ENCODE data around the gene RNGTT.

- TF ChIP-seq CTCF (IDR thresholded peaks at IDR 0.05), result no peak
- TF ChIP-seq POLR2A (IDR thresholded peaks at IDR 0.05), result no peak
These were observed 213.6 kb downstream of the RNGTT start for GRCh38 chr6:88749849-88750248.
